A673 (cell line): ENCODE data around the gene SCAMP3.
"Not testable (repeated sequence)": the region's sequence is repeated elsewhere in the genome, so short reads cannot be mapped to it uniquely, and the experiment has no call there.

ENCODE experiments used
- CTCF ChIP-seq: fragments of 300-800, 200-600 bp; sonication (generic); conservative IDR thresholded peaks from 2 replicates; pipeline ENCODE4 v1.5.1; 2017; ENCODE audit warnings: low read depth, mild to moderate bottlenecking, antibody characterized with exemption, low read length, moderate library complexity, mixed read lengths
- EZH2 ChIP-seq: fragments of 200-600 bp; sonication (generic); IDR thresholded peaks from 2 replicates; pipeline ENCODE4 v1.6.1; 2017; ENCODE audit warnings: borderline replicate concordance, low read depth, mild to moderate bottlenecking, mixed read lengths, antibody characterized with exemption, low read length; ENCODE audit not compliant: poor library complexity, severe bottlenecking

- TF ChIP-seq CTCF, EZH2: not testable (repeated sequence)
These were observed 50.6 kb downstream of the SCAMP3 start for GRCh38 chr1:155211381-155212050.
